Caki2 (cell line): Measurements from ENCODE around the gene VSIG10. TPM values are rescaled to one million over a fixed set of nuclear protein-coding genes. Genes with fewer than 3 reads are reported as not detected.

Experiments
- DNase-seq: peaks from one replicate; pipeline ENCODE4 v3.0.0-alpha.2; 2015; ENCODE audit warnings: low read depth
- in situ Hi-C: cut with HindIII; loops from 2 replicates; pipeline ENCODE4 v1.10.0; 2016; ENCODE audit warnings: low sequenced_read_pairs, low pct_unique_long_range_greater_than_20kb, mixed read lengths
- total RNA-seq: library from RNA; depleted of rRNA; stranded (reverse); fragments of >200 nt; shearing (Covaris generic); gene quantifications from 2 replicates; pipeline ENCODE4 v1.2.3, GENCODE V29; 2014; ENCODE audit warnings: low replicate concordance; rRNA removed

Gene VSIG10
- total RNA-seq, 1 experiment from 2014 or later: 80.6 TPM

GRCh38 chr12:118016424-118017264 lies 87.2 kb downstream of the VSIG10 start, which contains the start of gene RFC5:
Gene RFC5 (plus strand): TSS chr12:118016703. CDS start chr12:118016828, 125 bp downstream.
- DNase-seq: peak; percentile 94
- in situ Hi-C loops: no loop called here

DNA sequence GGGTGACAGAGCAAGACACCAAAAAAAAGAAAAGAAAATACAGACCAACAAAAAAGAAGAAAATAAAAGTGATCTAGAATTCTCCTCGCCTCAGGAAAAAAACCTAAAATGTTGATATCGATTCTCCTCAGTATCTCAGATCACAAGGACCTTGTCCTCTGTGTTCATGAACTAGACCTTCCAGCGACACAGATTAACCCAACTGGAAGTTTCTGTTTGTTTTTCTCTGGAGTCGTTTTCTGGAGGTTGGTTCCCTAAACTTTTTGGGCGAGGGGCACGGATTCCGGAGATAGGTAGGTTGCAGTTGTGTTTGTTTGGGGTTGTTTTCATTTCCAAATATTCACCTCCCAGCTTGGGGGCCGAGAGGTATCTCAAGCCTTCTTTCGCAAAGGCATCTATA lies 87.9 kb downstream of the VSIG10 start:
- DNase-seq: no peak
- in situ Hi-C loops: no loop called here

GRCh38 chr12:118015306-118015705 lies 88.5 kb downstream of the VSIG10 start:
- in situ Hi-C loops: no loop called here
- DNase-seq: no peak

Other genes starting within 250 kb of the VSIG10 start
- 0.14 and 0.29 TPM in 2 replicates for gene KSR2, start 135.0 kb downstream of the VSIG10 start, total RNA-seq
- gene RFC5, start 87.3 kb downstream of the VSIG10 start, total RNA-seq: 45.0 and 57.6 TPM in 2 replicates
- gene WSB2, start 42.8 kb downstream of the VSIG10 start, total RNA-seq: 128 and 149 TPM in 2 replicates
- gene PEBP1, start 32.1 kb upstream of the VSIG10 start, total RNA-seq: 216 and 281 TPM in 2 replicates